ENCODE measurements around the gene NEDD4L. TPM values are rescaled to one million over a fixed set of nuclear protein-coding genes. Genes with fewer than 3 reads are reported as not detected.
"Not testable (repeated sequence)": the region's sequence is repeated elsewhere in the genome, so short reads cannot be mapped to it uniquely, and the experiment has no call there.

The NEDD4L gene
- total RNA-seq, 1 donor from 2014 or later: 162 TPM

GRCh38 chr18:58046794-58047555 is 2.9 kb downstream of the NEDD4L start:
- peaks cover 43% of the 10 kb centered on the region for H3K4me1 Mint-ChIP-seq (ENCODE audit: low read depth)
- H3K36me3 Mint-ChIP-seq (ENCODE audit: insufficient read depth): no peaks in the 10 kb centered on the region
- no peak for TF ChIP-seq CTCF (IDR thresholded peaks at IDR 0.05; ENCODE audit: unreplicated experiment)
- no peaks in the 10 kb centered on the region for H3K27me3 Mint-ChIP-seq
- H3K27ac Mint-ChIP-seq: peak overlapping the region; percentile 100
- peak overlapping the region; percentile 97 for H3K4me3 Mint-ChIP-seq (ENCODE audit: low read depth)
- H3K9me3 Mint-ChIP-seq (ENCODE audit: low read depth): no peaks in the 10 kb centered on the region
- DNase-seq (ENCODE audit: low spot score, unreplicated experiment): no peak

- Mint-ChIP-seq H3K36me3 (ENCODE audit: insufficient read depth) (no peaks in the 10 kb centered on the region), H3K4me1 (ENCODE audit: low read depth) (peaks cover 46% of the 10 kb centered on the region), H3K27ac (peak overlapping the region; percentile 100), H3K27me3 (no peaks in the 10 kb centered on the region), H3K4me3 (ENCODE audit: low read depth) (peak overlapping the region; percentile 97), H3K9me3 (ENCODE audit: low read depth) (no peaks in the 10 kb centered on the region)
- TF ChIP-seq CTCF (IDR thresholded peaks at IDR 0.05; ENCODE audit: unreplicated experiment): no peak
- DNase-seq (ENCODE audit: low spot score, unreplicated experiment): no peak
Measured at GRCh38 chr18:58047556-58047882, 3.5 kb downstream of the NEDD4L start.

GRCh38 chr18:58048081-58048642 is 4.1 kb downstream of the NEDD4L start:
- H3K36me3 Mint-ChIP-seq (ENCODE audit: insufficient read depth): no peaks in the 10 kb centered on the region
- no peak overlapping the region for H3K4me3 Mint-ChIP-seq (ENCODE audit: low read depth)
- no peak for TF ChIP-seq CTCF (IDR thresholded peaks at IDR 0.05; ENCODE audit: unreplicated experiment)
- H3K27me3 Mint-ChIP-seq: no peaks in the 10 kb centered on the region
- H3K9me3 Mint-ChIP-seq (ENCODE audit: low read depth): no peaks in the 10 kb centered on the region
- peaks cover 43% of the 10 kb centered on the region for H3K4me1 Mint-ChIP-seq (ENCODE audit: low read depth)
- no peak overlapping the region for H3K27ac Mint-ChIP-seq
- DNase-seq (ENCODE audit: low spot score, unreplicated experiment): no peak

- H3K27me3 Mint-ChIP-seq: no peaks in the 10 kb centered on the region
- no peak for DNase-seq (ENCODE audit: low spot score, unreplicated experiment)
- no peaks in the 10 kb centered on the region for H3K9me3 Mint-ChIP-seq (ENCODE audit: low read depth)
- no peak for TF ChIP-seq CTCF (IDR thresholded peaks at IDR 0.05; ENCODE audit: unreplicated experiment)
- H3K4me1 Mint-ChIP-seq (ENCODE audit: low read depth): peaks cover 43% of the 10 kb centered on the region
- no peak overlapping the region for H3K27ac Mint-ChIP-seq
- H3K36me3 Mint-ChIP-seq (ENCODE audit: insufficient read depth): peaks cover 3% of the 10 kb centered on the region
- H3K4me3 Mint-ChIP-seq (ENCODE audit: low read depth): no peak overlapping the region
Measured at GRCh38 chr18:58049000-58049688, 5.1 kb downstream of the NEDD4L start.

GRCh38 chr18:58050963-58051362 is 6.9 kb downstream of the NEDD4L start:
- not testable (repeated sequence) for H3K27ac Mint-ChIP-seq; DNase-seq (ENCODE audit: low spot score, unreplicated experiment); H3K4me3 Mint-ChIP-seq (ENCODE audit: low read depth); H3K27me3 Mint-ChIP-seq; H3K9me3 Mint-ChIP-seq (ENCODE audit: low read depth)
- H3K36me3 Mint-ChIP-seq (ENCODE audit: insufficient read depth): peaks cover 10% of the 10 kb centered on the region
- peaks cover 51% of the 10 kb centered on the region for H3K4me1 Mint-ChIP-seq (ENCODE audit: low read depth)
